ENCODE results near the gene SLC14A1. TPM values are rescaled to one million over a fixed set of nuclear protein-coding genes. Genes with fewer than 3 reads are reported as not detected.

SLC14A1 gene
- polyA plus RNA-seq, 2 donors, result 0.44 to 0.57 TPM

- H3K4me1 ChIP-seq (ENCODE audit: control insufficient read depth in 2 of 2, insufficient read depth in 2 of 2, low read length in 1 of 2), result no peaks in the 10 kb centered on the region
- H3K9me3 ChIP-seq (ENCODE audit: control insufficient read depth in 2 of 2, insufficient read depth in 1 of 2, low read depth in 1 of 2, low read length in 1 of 2), result peaks cover 0 to 5% of the 10 kb centered on the region in 2 donors
- WGBS, 2 donors, result 74 to 80% methylated on average over 3 of the region's 3 CpGs
- H3K4me3 ChIP-seq (ENCODE audit: low read depth in 1 of 2, low read length in 2 of 2), result no peak overlapping the region
- H3K36me3 ChIP-seq (ENCODE audit: control insufficient read depth in 2 of 2, insufficient read depth in 2 of 2, low read length in 1 of 2), result no peaks in the 10 kb centered on the region
- no peak overlapping the region for H3K27ac ChIP-seq (ENCODE audit: low read depth in 2 of 2, low read length in 1 of 2)
- peaks cover 0 to 5% of the 10 kb centered on the region in 2 donors for H3K27me3 ChIP-seq (ENCODE audit: control insufficient read depth in 1 of 2, insufficient read depth in 2 of 2, low read length in 2 of 2)
Measured at GRCh38 chr18:45764000-45764686, 40.2 kb downstream of the SLC14A1 start.

DNA sequence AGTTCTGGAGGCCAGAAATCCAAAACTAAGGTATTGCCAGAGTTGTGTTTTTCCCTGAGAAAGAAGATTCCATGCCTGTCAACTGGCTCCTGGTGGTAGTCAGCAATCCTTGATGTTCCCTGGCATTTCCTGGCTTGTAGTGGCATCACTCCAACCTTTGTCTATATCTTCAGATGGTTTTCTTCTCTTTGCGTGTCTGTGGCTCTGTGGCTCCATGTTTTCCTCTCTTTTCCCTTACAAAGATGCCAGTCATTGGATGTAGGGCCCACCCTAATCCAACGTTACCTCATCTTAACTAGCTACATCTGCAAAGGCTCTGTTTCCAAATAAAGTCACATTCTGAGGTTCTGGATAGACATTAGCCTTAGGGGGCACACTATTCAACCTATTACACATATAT, 41.8 kb downstream of the SLC14A1 start:
- no peak overlapping the region for H3K4me3 ChIP-seq (ENCODE audit: low read depth in 1 of 2, low read length in 2 of 2)
- H3K4me1 ChIP-seq (ENCODE audit: control insufficient read depth in 2 of 2, insufficient read depth in 2 of 2, low read length in 1 of 2), result no peaks in the 10 kb centered on the region
- no peak overlapping the region for H3K27ac ChIP-seq (ENCODE audit: low read depth in 2 of 2, low read length in 1 of 2)
- peaks cover 5 to 6% of the 10 kb centered on the region in 2 donors for H3K27me3 ChIP-seq (ENCODE audit: control insufficient read depth in 1 of 2, insufficient read depth in 2 of 2, low read length in 2 of 2)
- no peaks in the 10 kb centered on the region for H3K36me3 ChIP-seq (ENCODE audit: control insufficient read depth in 2 of 2, insufficient read depth in 2 of 2, low read length in 1 of 2)
- peaks cover 0 to 5% of the 10 kb centered on the region in 2 donors for H3K9me3 ChIP-seq (ENCODE audit: control insufficient read depth in 2 of 2, insufficient read depth in 1 of 2, low read depth in 1 of 2, low read length in 1 of 2)
- WGBS, 2 donors, result 35 to 63% methylated on average over 2 of the region's 2 CpGs

- no peaks in the 10 kb centered on the region for H3K36me3 ChIP-seq (ENCODE audit: control insufficient read depth in 2 of 2, insufficient read depth in 2 of 2, low read length in 1 of 2)
- H3K27me3 ChIP-seq (ENCODE audit: control insufficient read depth in 1 of 2, insufficient read depth in 2 of 2, low read length in 2 of 2), result peaks cover 3 to 6% of the 10 kb centered on the region in 2 donors
- no peak overlapping the region for H3K27ac ChIP-seq (ENCODE audit: low read depth in 2 of 2, low read length in 1 of 2)
- no peaks in the 10 kb centered on the region for H3K4me1 ChIP-seq (ENCODE audit: control insufficient read depth in 2 of 2, insufficient read depth in 2 of 2, low read length in 1 of 2)
- H3K9me3 ChIP-seq (ENCODE audit: control insufficient read depth in 2 of 2, insufficient read depth in 1 of 2, low read depth in 1 of 2, low read length in 1 of 2), result no peaks in the 10 kb centered on the region
- 81 to 82% methylated on average over 8 of the region's 8 CpGs for WGBS, 2 donors
- no peak overlapping the region for H3K4me3 ChIP-seq (ENCODE audit: low read depth in 1 of 2, low read length in 2 of 2)
Measured at GRCh38 chr18:45771587-45772480, 47.9 kb downstream of the SLC14A1 start.

DNA sequence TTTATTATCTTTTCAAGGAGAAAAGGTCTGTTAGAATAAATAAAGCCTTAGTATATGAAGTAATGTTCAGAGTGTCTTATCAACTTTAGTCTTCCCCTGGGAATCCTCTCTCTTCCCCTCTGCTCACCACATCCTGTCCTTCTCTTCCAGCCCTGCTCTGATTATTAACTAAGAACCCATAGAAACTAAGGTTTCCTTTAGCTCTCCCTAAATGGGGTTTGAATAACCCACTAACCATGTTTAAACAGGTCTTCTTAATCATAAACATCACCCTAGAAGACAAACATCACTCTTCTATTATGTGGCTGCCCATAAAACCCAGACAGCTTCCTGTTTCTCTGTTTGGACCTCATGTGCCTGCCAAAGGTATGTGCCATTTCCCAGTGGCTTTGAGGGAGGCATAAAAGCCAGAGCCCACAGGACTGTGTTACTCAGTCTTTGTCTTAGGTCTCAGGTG, 50.1 kb downstream of the SLC14A1 start:
- Histone ChIP-seq H3K4me1 (ENCODE audit: control insufficient read depth in 2 of 2, insufficient read depth in 2 of 2, low read length in 1 of 2) (no peaks in the 10 kb centered on the region), H3K27ac (ENCODE audit: low read depth in 2 of 2, low read length in 1 of 2) (no peak overlapping the region), H3K27me3 (ENCODE audit: control insufficient read depth in 1 of 2, insufficient read depth in 2 of 2, low read length in 2 of 2) (peaks cover 3 to 11% of the 10 kb centered on the region in 2 donors)

DNA sequence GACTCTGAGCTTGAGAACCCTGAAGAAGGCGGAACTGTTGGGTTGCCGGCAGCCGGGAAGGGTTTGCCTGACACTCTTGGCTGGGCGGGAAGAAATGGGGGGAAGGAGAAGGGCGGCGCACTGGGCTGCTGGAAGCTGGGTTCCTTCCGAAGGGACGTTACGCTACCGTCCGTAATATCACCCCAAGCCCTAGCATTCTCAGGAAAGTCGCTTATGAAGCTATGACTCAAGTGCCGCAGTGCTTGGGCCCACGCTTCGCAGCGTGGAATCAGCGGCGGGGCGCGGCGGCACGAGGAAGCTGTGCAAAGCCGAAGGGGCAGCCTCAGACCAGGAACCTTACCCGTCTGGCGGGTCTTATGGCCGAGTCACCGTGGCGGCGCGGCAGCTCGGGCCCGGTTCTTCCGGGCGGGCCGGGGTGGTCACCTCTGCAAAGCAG, 51.3 kb downstream of the SLC14A1 start:
- Histone ChIP-seq H3K9me3 (ENCODE audit: control insufficient read depth in 2 of 2, insufficient read depth in 1 of 2, low read depth in 1 of 2, low read length in 1 of 2) (no peaks in the 10 kb centered on the region), H3K4me1 (ENCODE audit: control insufficient read depth in 2 of 2, insufficient read depth in 2 of 2, low read length in 1 of 2) (no peaks in the 10 kb centered on the region), H3K27me3 (ENCODE audit: control insufficient read depth in 1 of 2, insufficient read depth in 2 of 2, low read length in 2 of 2) (peaks cover 3 to 7% of the 10 kb centered on the region in 2 donors), H3K36me3 (ENCODE audit: control insufficient read depth in 2 of 2, insufficient read depth in 2 of 2, low read length in 1 of 2) (no peaks in the 10 kb centered on the region), H3K4me3 (ENCODE audit: low read depth in 1 of 2, low read length in 2 of 2) (peak overlapping the region; percentile 46 to 51), H3K27ac (ENCODE audit: low read depth in 2 of 2, low read length in 1 of 2) (peak overlapping the region in 1 of 2 donors; percentile 8)
- 3 to 9% methylated on average over 34 to 35 of the region's 35 CpGs for WGBS, 2 donors

More for the DNA sequence above, 50.1 kb downstream of the SLC14A1 start:
- Histone ChIP-seq H3K4me3 (ENCODE audit: low read depth in 1 of 2, low read length in 2 of 2) (no peak overlapping the region), H3K9me3 (ENCODE audit: control insufficient read depth in 2 of 2, insufficient read depth in 1 of 2, low read depth in 1 of 2, low read length in 1 of 2) (no peaks in the 10 kb centered on the region), H3K36me3 (ENCODE audit: control insufficient read depth in 2 of 2, insufficient read depth in 2 of 2, low read length in 1 of 2) (no peaks in the 10 kb centered on the region)

DNA sequence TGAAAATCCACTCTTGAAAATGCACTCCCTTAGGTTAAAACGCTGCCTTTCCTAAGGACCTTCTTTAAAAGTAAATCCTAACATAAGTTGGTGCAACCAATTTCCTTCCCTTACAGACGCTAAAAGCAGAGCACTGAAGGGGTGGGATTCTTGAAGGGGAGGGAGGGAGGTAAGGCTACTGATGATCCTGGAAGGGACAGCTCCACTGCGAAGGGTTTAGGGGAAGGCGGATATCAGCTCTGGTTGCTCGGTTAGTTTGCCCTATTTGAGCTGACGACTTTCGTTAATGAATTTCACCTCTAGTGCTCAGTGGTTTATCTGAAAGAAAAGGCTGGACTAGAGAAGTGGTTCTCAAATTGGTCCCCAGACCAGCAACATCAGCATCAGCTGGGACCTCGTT, 51.8 kb downstream of the SLC14A1 start:
- Histone ChIP-seq H3K9me3 (ENCODE audit: control insufficient read depth in 2 of 2, insufficient read depth in 1 of 2, low read depth in 1 of 2, low read length in 1 of 2) (no peaks in the 10 kb centered on the region), H3K27me3 (ENCODE audit: control insufficient read depth in 1 of 2, insufficient read depth in 2 of 2, low read length in 2 of 2) (peaks cover 3 to 5% of the 10 kb centered on the region in 2 donors), H3K4me1 (ENCODE audit: control insufficient read depth in 2 of 2, insufficient read depth in 2 of 2, low read length in 1 of 2) (peaks cover 0 to 1% of the 10 kb centered on the region in 2 donors), H3K4me3 (ENCODE audit: low read depth in 1 of 2, low read length in 2 of 2) (peak overlapping the region; percentile 46 to 51), H3K27ac (ENCODE audit: low read depth in 2 of 2, low read length in 1 of 2) (peak overlapping the region in 1 of 2 donors; percentile 8), H3K36me3 (ENCODE audit: control insufficient read depth in 2 of 2, insufficient read depth in 2 of 2, low read length in 1 of 2) (no peaks in the 10 kb centered on the region)
- WGBS, 2 donors, result 50 to 51% methylated on average over 8 of the region's 8 CpGs

DNA sequence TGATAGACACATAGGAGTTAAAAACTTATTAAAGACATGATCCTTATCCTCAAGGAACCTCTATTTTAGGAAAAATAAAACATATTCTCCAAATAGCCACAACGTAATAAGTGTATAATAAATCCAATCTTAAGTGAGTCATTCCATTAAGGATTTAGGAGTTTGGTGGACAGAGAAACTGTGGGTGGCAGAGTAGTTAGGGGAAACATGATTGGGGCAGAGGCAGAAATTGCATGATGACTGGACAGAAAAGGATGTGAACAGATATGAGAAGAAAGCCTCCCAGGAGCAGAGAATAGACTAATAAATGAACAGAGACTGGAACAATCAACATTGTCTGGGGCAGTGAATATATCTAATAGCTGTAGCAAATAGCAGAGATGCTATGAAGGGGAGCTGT, 53.4 kb downstream of the SLC14A1 start:
- Histone ChIP-seq H3K27ac (ENCODE audit: low read depth in 2 of 2, low read length in 1 of 2) (no peak overlapping the region), H3K36me3 (ENCODE audit: control insufficient read depth in 2 of 2, insufficient read depth in 2 of 2, low read length in 1 of 2) (no peaks in the 10 kb centered on the region), H3K27me3 (ENCODE audit: control insufficient read depth in 1 of 2, insufficient read depth in 2 of 2, low read length in 2 of 2) (peaks cover 3 to 10% of the 10 kb centered on the region in 2 donors), H3K4me3 (ENCODE audit: low read depth in 1 of 2, low read length in 2 of 2) (no peak overlapping the region), H3K9me3 (ENCODE audit: control insufficient read depth in 2 of 2, insufficient read depth in 1 of 2, low read depth in 1 of 2, low read length in 1 of 2) (no peaks in the 10 kb centered on the region), H3K4me1 (ENCODE audit: control insufficient read depth in 2 of 2, insufficient read depth in 2 of 2, low read length in 1 of 2) (peaks cover 0 to 2% of the 10 kb centered on the region in 2 donors)
- WGBS, 2 donors, result 62 to 66% methylated on average over 1 of the region's 1 CpG

DNA sequence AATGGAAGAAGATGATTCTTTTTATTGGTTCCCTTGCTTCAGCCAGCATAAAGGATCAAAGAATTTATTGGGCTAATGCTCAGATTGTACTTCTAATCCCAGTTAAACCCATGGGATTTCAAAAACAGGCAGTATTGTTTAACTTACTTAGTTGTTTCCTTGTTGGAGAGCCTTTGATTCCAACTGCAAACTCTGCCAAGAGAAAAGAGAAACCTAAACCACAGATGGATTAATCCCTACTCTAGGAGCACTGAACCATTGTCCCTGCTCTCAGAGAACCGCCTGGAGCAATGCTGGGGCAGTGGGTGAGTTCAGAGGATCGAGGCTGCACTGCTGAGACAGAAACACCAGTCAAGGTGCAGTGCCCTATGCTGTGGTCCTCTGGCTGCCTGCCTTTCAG, 56.6 kb downstream of the SLC14A1 start:
- H3K27ac ChIP-seq (ENCODE audit: low read depth in 2 of 2, low read length in 1 of 2), result no peak overlapping the region
- H3K9me3 ChIP-seq (ENCODE audit: control insufficient read depth in 2 of 2, insufficient read depth in 1 of 2, low read depth in 1 of 2, low read length in 1 of 2), result no peaks in the 10 kb centered on the region
- H3K4me3 ChIP-seq (ENCODE audit: low read depth in 1 of 2, low read length in 2 of 2), result no peak overlapping the region
- H3K27me3 ChIP-seq (ENCODE audit: control insufficient read depth in 1 of 2, insufficient read depth in 2 of 2, low read length in 2 of 2), result peaks cover 0 to 16% of the 10 kb centered on the region in 2 donors
- H3K36me3 ChIP-seq (ENCODE audit: control insufficient read depth in 2 of 2, insufficient read depth in 2 of 2, low read length in 1 of 2), result no peaks in the 10 kb centered on the region
- peaks cover 0 to 2% of the 10 kb centered on the region in 2 donors for H3K4me1 ChIP-seq (ENCODE audit: control insufficient read depth in 2 of 2, insufficient read depth in 2 of 2, low read length in 1 of 2)
- WGBS, 2 donors, result 13 to 25% methylated on average over 2 of the region's 2 CpGs

- 69 to 83% methylated on average over 1 of the region's 1 CpG for WGBS, 2 donors
- H3K4me3 ChIP-seq (ENCODE audit: low read depth in 1 of 2, low read length in 2 of 2), result no peak overlapping the region
- no peaks in the 10 kb centered on the region for H3K36me3 ChIP-seq (ENCODE audit: control insufficient read depth in 2 of 2, insufficient read depth in 2 of 2, low read length in 1 of 2)
- no peak overlapping the region for H3K27ac ChIP-seq (ENCODE audit: low read depth in 2 of 2, low read length in 1 of 2)
- peaks cover 0 to 2% of the 10 kb centered on the region in 2 donors for H3K4me1 ChIP-seq (ENCODE audit: control insufficient read depth in 2 of 2, insufficient read depth in 2 of 2, low read length in 1 of 2)
- H3K9me3 ChIP-seq (ENCODE audit: control insufficient read depth in 2 of 2, insufficient read depth in 1 of 2, low read depth in 1 of 2, low read length in 1 of 2), result no peaks in the 10 kb centered on the region
- peaks cover 2 to 16% of the 10 kb centered on the region in 2 donors for H3K27me3 ChIP-seq (ENCODE audit: control insufficient read depth in 1 of 2, insufficient read depth in 2 of 2, low read length in 2 of 2)
Measured at GRCh38 chr18:45782662-45783061, 58.7 kb downstream of the SLC14A1 start.
